GM10847 (cell line): ENCODE measurements around the gene C10orf143.

ENCODE experiments used
- POLR2A ChIP-seq: IDR thresholded peaks from 2 replicates; pipeline ENCODE4 v1.6.1; 2011; ENCODE audit not compliant: insufficient read length; ENCODE audit errors: extremely low read depth

Gene C10orf143

GRCh38 chr10:130127364-130128061 is 16.9 kb upstream of the C10orf143 start:
- no peak for TF ChIP-seq POLR2A

GRCh38 chr10:130121486-130122079 is 11.0 kb upstream of the C10orf143 start:
- TF ChIP-seq POLR2A = no peak

GRCh38 chr10:130112821-130113220 is 2.2 kb upstream of the C10orf143 start:
- TF ChIP-seq POLR2A = no peak

- no peak for TF ChIP-seq POLR2A
Observed at GRCh38 chr10:130111852-130112180, 1.2 kb upstream of the C10orf143 start.

- peak; percentile 48 for TF ChIP-seq POLR2A
Observed at GRCh38 chr10:130111113-130111851, 652 bp upstream of the C10orf143 start.

GRCh38 chr10:130109796-130110245 is 809 bp downstream of the C10orf143 start:
- no peak for TF ChIP-seq POLR2A

GRCh38 chr10:130108934-130109604 is 1.6 kb downstream of the C10orf143 start:
- no peak for TF ChIP-seq POLR2A

- TF ChIP-seq POLR2A = no peak
Observed at GRCh38 chr10:130105724-130106123, 4.9 kb downstream of the C10orf143 start.

GRCh38 chr10:130099344-130099743 is 11.3 kb downstream of the C10orf143 start:
- TF ChIP-seq POLR2A = no peak

- TF ChIP-seq POLR2A = no peak
Observed at GRCh38 chr10:130080461-130080814, 30.2 kb downstream of the C10orf143 start.

- no peak for TF ChIP-seq POLR2A
Observed at GRCh38 chr10:130079614-130080460, 30.8 kb downstream of the C10orf143 start.

GRCh38 chr10:130078120-130078519 is 32.5 kb downstream of the C10orf143 start:
- no peak for TF ChIP-seq POLR2A

- TF ChIP-seq POLR2A = no peak
Observed at GRCh38 chr10:130076681-130077080, 33.9 kb downstream of the C10orf143 start.

- no peak for TF ChIP-seq POLR2A
Observed at GRCh38 chr10:130074639-130075038, 36.0 kb downstream of the C10orf143 start.

GRCh38 chr10:130073912-130074311 is 36.7 kb downstream of the C10orf143 start:
- TF ChIP-seq POLR2A = no peak
